Stomach (tissue), 4 donors: Measurements from ENCODE around the gene KLHL28.
"Not testable (repeated sequence)": the region's sequence is repeated elsewhere in the genome, so short reads cannot be mapped to it uniquely, and the experiment has no call there.

Experiments used
- EP300 ChIP-seq: sonication (generic); formaldehyde crosslinking; IDR thresholded peaks from one replicate; pipeline ENCODE4 v1.6.1; 2017; ENCODE audit warnings: antibody characterized with exemption
- POLR2A ChIP-seq, 4 donors: fragments of 450-650 bp; IDR thresholded peaks; one replicate each; pipeline ENCODE4 v1.6.1; 2016; ENCODE audit warnings: antibody characterized with exemption in 4 of 4, control low read depth in 2 of 4, mild to moderate bottlenecking in 1 of 4, moderate library complexity in 1 of 4
- POLR2AphosphoS5 ChIP-seq, 3 donors: sonication (generic); formaldehyde crosslinking; IDR thresholded peaks; one replicate each; pipeline ENCODE4 v1.6.1; 2016; ENCODE audit warnings: antibody characterized with exemption in 3 of 3
- TF ChIP-seq, protein P1 (sequence below), 7 experiments: fragments of 450-650 bp in 4 of 7; fragments of 200-600 bp in 3 of 7; sonication (generic) in 3 of 7; IDR thresholded peaks; one replicate each; pipeline ENCODE4 v1.5.1; 2016 to 2019; ENCODE audit warnings: antibody characterized with exemption in 7 of 7, control low read depth in 2 of 7, mild to moderate bottlenecking in 1 of 7

DNA sequence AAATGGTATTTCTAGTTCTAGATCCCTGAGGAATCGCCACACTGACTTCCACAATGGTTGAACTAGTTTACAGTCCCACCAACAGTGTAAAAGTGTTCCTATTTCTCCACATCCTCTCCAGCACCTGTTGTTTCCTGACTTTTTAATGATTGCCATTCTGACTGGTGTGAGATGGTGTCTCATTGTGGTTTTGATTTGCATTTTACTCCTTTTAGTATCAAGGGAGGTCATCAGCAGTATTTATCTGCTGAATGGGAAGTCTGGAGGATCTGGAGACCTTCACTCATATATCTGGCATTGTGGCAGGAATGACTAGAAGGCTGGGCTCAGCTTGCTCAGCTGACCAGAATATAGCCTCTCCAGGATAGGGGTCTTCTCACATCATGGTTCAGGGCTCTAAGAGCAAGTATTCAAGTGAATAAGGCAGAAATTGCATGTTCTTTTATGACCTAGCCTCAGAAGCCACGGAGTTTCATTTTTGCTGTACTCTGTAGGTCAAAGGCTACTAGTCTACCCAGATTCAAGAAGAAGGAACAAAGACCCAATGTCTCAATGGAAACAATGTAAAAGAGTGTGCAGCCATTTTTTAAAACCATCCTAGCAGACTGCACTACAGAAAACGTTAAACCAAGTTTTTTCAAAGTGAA is 69.9 kb downstream of the KLHL28 start:
- TF ChIP-seq, protein P1, sequence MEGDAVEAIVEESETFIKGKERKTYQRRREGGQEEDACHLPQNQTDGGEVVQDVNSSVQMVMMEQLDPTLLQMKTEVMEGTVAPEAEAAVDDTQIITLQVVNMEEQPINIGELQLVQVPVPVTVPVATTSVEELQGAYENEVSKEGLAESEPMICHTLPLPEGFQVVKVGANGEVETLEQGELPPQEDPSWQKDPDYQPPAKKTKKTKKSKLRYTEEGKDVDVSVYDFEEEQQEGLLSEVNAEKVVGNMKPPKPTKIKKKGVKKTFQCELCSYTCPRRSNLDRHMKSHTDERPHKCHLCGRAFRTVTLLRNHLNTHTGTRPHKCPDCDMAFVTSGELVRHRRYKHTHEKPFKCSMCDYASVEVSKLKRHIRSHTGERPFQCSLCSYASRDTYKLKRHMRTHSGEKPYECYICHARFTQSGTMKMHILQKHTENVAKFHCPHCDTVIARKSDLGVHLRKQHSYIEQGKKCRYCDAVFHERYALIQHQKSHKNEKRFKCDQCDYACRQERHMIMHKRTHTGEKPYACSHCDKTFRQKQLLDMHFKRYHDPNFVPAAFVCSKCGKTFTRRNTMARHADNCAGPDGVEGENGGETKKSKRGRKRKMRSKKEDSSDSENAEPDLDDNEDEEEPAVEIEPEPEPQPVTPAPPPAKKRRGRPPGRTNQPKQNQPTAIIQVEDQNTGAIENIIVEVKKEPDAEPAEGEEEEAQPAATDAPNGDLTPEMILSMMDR (IDR thresholded peaks at IDR 0.05), result not testable (repeated sequence)
- TF ChIP-seq POLR2AphosphoS5 (IDR thresholded peaks at IDR 0.05); POLR2A (IDR thresholded peaks at IDR 0.05); EP300: not testable (repeated sequence)
